Measurements from ENCODE around the gene KDM1A. TPM values are rescaled to one million over a fixed set of nuclear protein-coding genes. Genes with fewer than 3 reads are reported as not detected.

The KDM1A gene
- total and polyA plus RNA-seq, 2 of the 13 experiments (the other 11 are each of a cell fraction or from before 2014, with no cell fraction given), result 81.3 to 173 TPM

DNA sequence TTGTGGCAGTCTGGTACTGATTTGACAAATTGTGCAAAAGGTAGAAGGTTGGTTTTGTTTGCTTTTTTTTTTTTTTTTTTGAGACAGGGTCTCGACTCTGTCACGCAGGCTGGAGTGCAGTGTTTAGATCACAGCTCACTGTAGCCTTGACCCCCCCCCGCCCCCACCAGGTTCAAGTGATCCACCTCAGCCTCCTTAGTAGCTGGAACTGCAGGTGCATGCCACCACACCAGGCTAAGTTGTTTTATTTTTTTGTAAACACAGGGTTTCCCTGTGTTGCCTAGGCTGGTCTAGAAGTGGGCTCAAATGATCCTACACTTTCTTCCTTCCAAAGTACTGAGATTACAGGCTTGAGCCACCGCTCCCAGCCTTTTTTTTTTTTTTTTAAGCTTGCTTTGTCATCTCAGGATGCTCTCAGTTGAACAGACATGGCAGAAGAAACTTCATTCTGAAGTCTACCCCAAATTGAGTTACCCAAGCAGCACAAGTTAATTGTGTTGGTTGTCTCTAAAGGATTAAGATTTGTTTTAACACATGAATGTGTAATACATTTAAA lies 8.2 kb downstream of the KDM1A start:
- H3K4me3 ChIP-seq (replicated peaks in 1 of 3; ENCODE audit: insufficient read depth in 1 of 3, low read depth in 2 of 3, low read length in 3 of 3), result no peak overlapping the region
- ChIA-PET CTCF (ENCODE audit: low intra/inter-chr PET ratio, low total read pairs) (no interaction called here), POLR2A (interaction anchor here (0.5 to 1.2 kb wide), 2 partner anchors 8 to 104 kb away, joined by 3 to 4 read pairs; partner anchors contain the start of gene KDM1A)
- peaks cover 0 to 7% of the 10 kb centered on the region in 2 experiments; a peak in 3 of 5 replicates for H3K36me3 ChIP-seq (replicated peaks in 1 of 2; ENCODE audit: control insufficient read depth in 1 of 2, insufficient read depth in 2 of 2, low read length in 2 of 2)
- 55% methylated on average over 4 of the region's 4 CpGs for WGBS (ENCODE audit: low lambda C conversion rate)
- ATAC-seq (no peak), FAIRE-seq (no peak), DNase-seq (ENCODE audit: low spot score) (no peak)
- no peak overlapping the region for H3K9ac ChIP-seq (ENCODE audit: insufficient read depth, low read depth, low read length)
- no peak overlapping the region for H3K4me2 ChIP-seq (ENCODE audit: low read depth, low read length)
- no peak overlapping the region for H3K27ac ChIP-seq (ENCODE audit: extremely low read length, insufficient read depth, low read length)
- peaks cover 98% of the 10 kb centered on the region for H3K79me2 ChIP-seq (ENCODE audit: insufficient read depth, low read length)
- peak; percentile 51; the same call in 1 of the 2 replicates for TF ChIP-seq ZNF460 (CRISPR knock-in tag; IDR thresholded peaks at IDR 0.05; ENCODE audit: borderline replicate concordance)
- TF ChIP-seq, protein P1, sequence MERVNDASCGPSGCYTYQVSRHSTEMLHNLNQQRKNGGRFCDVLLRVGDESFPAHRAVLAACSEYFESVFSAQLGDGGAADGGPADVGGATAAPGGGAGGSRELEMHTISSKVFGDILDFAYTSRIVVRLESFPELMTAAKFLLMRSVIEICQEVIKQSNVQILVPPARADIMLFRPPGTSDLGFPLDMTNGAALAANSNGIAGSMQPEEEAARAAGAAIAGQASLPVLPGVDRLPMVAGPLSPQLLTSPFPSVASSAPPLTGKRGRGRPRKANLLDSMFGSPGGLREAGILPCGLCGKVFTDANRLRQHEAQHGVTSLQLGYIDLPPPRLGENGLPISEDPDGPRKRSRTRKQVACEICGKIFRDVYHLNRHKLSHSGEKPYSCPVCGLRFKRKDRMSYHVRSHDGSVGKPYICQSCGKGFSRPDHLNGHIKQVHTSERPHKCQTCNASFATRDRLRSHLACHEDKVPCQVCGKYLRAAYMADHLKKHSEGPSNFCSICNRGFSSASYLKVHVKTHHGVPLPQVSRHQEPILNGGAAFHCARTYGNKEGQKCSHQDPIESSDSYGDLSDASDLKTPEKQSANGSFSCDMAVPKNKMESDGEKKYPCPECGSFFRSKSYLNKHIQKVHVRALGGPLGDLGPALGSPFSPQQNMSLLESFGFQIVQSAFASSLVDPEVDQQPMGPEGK (CRISPR knock-in tag; IDR thresholded peaks at IDR 0.05), result peak; percentile 43; the same call in 1 of the 2 replicates
- no peak for TF ChIP-seq ZC3H4 (CRISPR knock-in tag; IDR thresholded peaks at IDR 0.05; ENCODE audit: borderline replicate concordance)
- peaks cover 6% of the 10 kb centered on the region; the same call in 1 of the 2 replicates for H3K9me3 ChIP-seq (ENCODE audit: low read length)
- H4K20me1 ChIP-seq (ENCODE audit: insufficient read depth, low read length), result peaks cover 73% of the 10 kb centered on the region
- H3K27me3 ChIP-seq (ENCODE audit: control insufficient read depth in 1 of 2, insufficient read depth in 2 of 2, low read length in 2 of 2), result no peaks in the 10 kb centered on the region
- no peak overlapping the region for H2AFZ ChIP-seq (ENCODE audit: low read length)
- H3K4me1 ChIP-seq (ENCODE audit: insufficient read depth, low read length), result peaks cover 52% of the 10 kb centered on the region
- in situ Hi-C loops (cut with HindIII; ENCODE audit: extremely low pct_ligation_motif_present, low pct_unique_long_range_greater_than_20kb), result no loop called here
- no TSS peak for BruUV-seq (replicated peaks)
- intact Hi-C loops (cut with micrococcal nuclease; ENCODE audit: unreplicated experiment), result no loop called here

DNA sequence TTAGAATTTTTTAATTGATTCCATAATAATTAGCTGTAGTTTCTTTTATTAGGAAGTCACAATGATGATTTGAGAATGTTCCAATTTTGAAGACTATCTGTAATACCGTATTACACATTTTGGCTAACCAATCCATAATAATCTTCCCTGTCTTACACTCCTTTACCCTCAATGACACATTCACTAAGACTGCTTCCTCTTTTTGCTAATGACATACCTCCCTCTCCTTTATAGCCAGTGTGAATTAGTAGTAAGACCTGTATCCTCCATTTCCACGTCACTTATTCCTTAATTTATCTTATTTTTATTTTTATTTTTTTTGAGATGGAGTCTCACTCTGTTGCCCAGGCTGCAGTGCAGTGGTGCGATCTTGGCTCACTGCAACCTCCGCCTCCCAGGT lies 10.1 kb downstream of the KDM1A start:
- peaks cover 66% of the 10 kb centered on the region for H4K20me1 ChIP-seq (ENCODE audit: insufficient read depth, low read length)
- intact Hi-C loops (cut with micrococcal nuclease; ENCODE audit: unreplicated experiment) (no loop called here), in situ Hi-C loops (cut with HindIII; ENCODE audit: extremely low pct_ligation_motif_present, low pct_unique_long_range_greater_than_20kb) (no loop called here)
- H3K79me2 ChIP-seq (ENCODE audit: insufficient read depth, low read length), result peaks cover 97% of the 10 kb centered on the region
- no peak overlapping the region for H3K27ac ChIP-seq (ENCODE audit: extremely low read length, insufficient read depth, low read length)
- 96% methylated on average over 4 of the region's 4 CpGs for WGBS (ENCODE audit: low lambda C conversion rate)
- no peaks in the 10 kb centered on the region for H3K27me3 ChIP-seq (ENCODE audit: control insufficient read depth in 1 of 2, insufficient read depth in 2 of 2, low read length in 2 of 2)
- no peak overlapping the region for H3K4me2 ChIP-seq (ENCODE audit: low read depth, low read length)
- H2AFZ ChIP-seq (ENCODE audit: low read length), result no peak overlapping the region
- H3K36me3 ChIP-seq (replicated peaks in 1 of 2; ENCODE audit: control insufficient read depth in 1 of 2, insufficient read depth in 2 of 2, low read length in 2 of 2), result peaks cover 0 to 7% of the 10 kb centered on the region in 2 experiments; a peak in 2 of 5 replicates
- TF ChIP-seq ZNF468 (CRISPR knock-in tag; IDR thresholded peaks at IDR 0.05) (no peak), ATRX (CRISPR knock-in tag; IDR thresholded peaks at IDR 0.05; ENCODE audit: borderline replicate concordance) (no peak), KDM3A (CRISPR knock-in tag; IDR thresholded peaks at IDR 0.05; ENCODE audit: low read depth) (no peak)
- ChIA-PET CTCF (ENCODE audit: low intra/inter-chr PET ratio, low total read pairs) (no interaction called here), POLR2A (no interaction called here)
- ATAC-seq (no peak), FAIRE-seq (no peak), DNase-seq (ENCODE audit: low spot score) (no peak)
- H3K9me3 ChIP-seq (ENCODE audit: low read length), result no peaks in the 10 kb centered on the region
- H3K4me3 ChIP-seq (replicated peaks in 1 of 3; ENCODE audit: insufficient read depth in 1 of 3, low read depth in 2 of 3, low read length in 3 of 3), result no peak overlapping the region
- H3K9ac ChIP-seq (ENCODE audit: insufficient read depth, low read depth, low read length), result no peak overlapping the region
- H3K4me1 ChIP-seq (ENCODE audit: insufficient read depth, low read length), result peaks cover 37% of the 10 kb centered on the region
- no TSS peak for BruUV-seq (replicated peaks)

Measured in HepG2 (cell line).